ENCODE results near the gene NRDE2.

Gene NRDE2

DNA sequence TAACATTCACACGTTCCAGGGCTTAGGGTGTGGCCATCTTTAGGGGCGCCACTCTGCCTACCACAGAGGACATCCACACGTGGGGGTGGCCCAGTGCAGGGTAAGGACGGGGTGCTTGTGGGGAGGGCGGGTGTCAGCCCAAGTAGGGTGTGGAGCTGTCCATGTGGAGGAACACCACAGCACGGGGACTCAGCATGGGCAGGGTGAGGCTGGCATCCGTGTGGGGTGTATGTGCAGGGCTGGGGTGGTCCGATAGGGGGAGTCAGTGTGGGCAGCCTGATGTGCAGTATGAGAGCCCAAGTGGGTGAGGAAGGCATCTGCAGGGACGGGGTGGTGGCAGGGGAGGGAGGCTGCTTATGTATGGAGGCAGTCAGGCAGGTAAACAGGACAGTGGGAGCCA lies 57.7 kb downstream of the NRDE2 start:
- no peak overlapping the region for H3K9ac ChIP-seq
- H3K4me2 ChIP-seq = no peak overlapping the region
- H3K79me2 ChIP-seq (ENCODE audit: insufficient read depth, low read depth) = no peaks in the 10 kb centered on the region
- TF ChIP-seq, protein P1, sequence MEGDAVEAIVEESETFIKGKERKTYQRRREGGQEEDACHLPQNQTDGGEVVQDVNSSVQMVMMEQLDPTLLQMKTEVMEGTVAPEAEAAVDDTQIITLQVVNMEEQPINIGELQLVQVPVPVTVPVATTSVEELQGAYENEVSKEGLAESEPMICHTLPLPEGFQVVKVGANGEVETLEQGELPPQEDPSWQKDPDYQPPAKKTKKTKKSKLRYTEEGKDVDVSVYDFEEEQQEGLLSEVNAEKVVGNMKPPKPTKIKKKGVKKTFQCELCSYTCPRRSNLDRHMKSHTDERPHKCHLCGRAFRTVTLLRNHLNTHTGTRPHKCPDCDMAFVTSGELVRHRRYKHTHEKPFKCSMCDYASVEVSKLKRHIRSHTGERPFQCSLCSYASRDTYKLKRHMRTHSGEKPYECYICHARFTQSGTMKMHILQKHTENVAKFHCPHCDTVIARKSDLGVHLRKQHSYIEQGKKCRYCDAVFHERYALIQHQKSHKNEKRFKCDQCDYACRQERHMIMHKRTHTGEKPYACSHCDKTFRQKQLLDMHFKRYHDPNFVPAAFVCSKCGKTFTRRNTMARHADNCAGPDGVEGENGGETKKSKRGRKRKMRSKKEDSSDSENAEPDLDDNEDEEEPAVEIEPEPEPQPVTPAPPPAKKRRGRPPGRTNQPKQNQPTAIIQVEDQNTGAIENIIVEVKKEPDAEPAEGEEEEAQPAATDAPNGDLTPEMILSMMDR (conservative IDR thresholded peaks at IDR 0.05; ENCODE audit: low read depth, low read length) = no peak
- H2AFZ ChIP-seq (ENCODE audit: low read depth) = no peak overlapping the region
- H4K20me1 ChIP-seq (ENCODE audit: insufficient read depth) = no peaks in the 10 kb centered on the region
- H3K27me3 ChIP-seq (ENCODE audit: insufficient read depth, low read depth) = no peaks in the 10 kb centered on the region
- H3K4me3 ChIP-seq (IDR thresholded peaks at IDR 0.05; ENCODE audit: insufficient read depth, low read depth, low read length) = no peak overlapping the region
- no peak overlapping the region for H3K27ac ChIP-seq
- H3K4me1 ChIP-seq (ENCODE audit: low read depth, poor library complexity, severe bottlenecking) = no peaks in the 10 kb centered on the region
- no peaks in the 10 kb centered on the region; the same call in 1 of the 2 replicates for H3K36me3 ChIP-seq (ENCODE audit: insufficient read depth)

DNA sequence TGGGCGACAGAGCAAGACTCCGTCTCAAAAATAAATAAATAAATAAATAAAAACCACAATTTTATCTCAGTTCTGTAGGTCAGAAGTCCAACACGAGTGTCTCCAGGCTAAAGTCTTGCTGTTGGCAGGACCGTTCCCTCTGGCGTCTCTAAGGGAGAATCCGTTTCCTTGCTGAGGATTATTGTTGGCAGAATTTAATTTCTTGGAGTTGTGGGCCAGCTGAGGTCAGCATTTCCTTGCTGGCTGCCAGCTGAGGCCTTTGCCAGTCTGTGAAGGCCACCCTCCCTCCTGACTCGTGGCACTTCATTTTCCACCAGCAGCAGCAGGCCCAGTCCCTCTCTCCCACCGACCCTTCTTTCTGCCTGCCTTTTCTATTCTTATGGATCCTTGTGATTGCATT lies 58.2 kb downstream of the NRDE2 start:
- H3K27me3 ChIP-seq (ENCODE audit: insufficient read depth, low read depth) = no peaks in the 10 kb centered on the region
- H4K20me1 ChIP-seq (ENCODE audit: insufficient read depth) = no peaks in the 10 kb centered on the region
- no peaks in the 10 kb centered on the region; the same call in 1 of the 2 replicates for H3K36me3 ChIP-seq (ENCODE audit: insufficient read depth)
- no peak overlapping the region for H3K9ac ChIP-seq
- no peak overlapping the region for H3K4me3 ChIP-seq (IDR thresholded peaks at IDR 0.05; ENCODE audit: insufficient read depth, low read depth, low read length)
- H3K4me1 ChIP-seq (ENCODE audit: low read depth, poor library complexity, severe bottlenecking) = no peaks in the 10 kb centered on the region
- no peaks in the 10 kb centered on the region for H3K79me2 ChIP-seq (ENCODE audit: insufficient read depth, low read depth)
- TF ChIP-seq, protein P1 (conservative IDR thresholded peaks at IDR 0.05; ENCODE audit: low read depth, low read length) = no peak
- no peak overlapping the region for H2AFZ ChIP-seq (ENCODE audit: low read depth)
- H3K4me2 ChIP-seq = no peak overlapping the region
- H3K27ac ChIP-seq = no peak overlapping the region

DNA sequence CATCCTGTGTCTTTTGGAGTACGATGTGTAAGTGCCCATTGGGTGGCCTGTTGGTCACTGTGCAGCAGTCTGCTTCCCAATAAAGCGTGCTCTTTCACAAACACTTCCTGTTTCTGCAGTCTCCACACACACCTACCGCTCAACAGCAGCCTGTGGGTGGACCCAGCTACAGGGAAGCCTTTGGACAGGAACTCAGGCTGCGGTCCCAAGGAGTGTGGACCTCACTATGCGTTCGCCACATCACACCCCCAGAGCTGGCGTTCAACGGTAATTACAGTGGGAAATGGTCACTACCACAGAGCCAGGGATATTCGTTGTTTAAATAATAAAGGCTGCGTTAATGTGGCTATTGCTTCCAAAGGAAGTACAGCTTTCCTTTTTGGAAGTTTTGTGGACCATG lies 59.2 kb downstream of the NRDE2 start:
- Histone ChIP-seq H3K36me3 (ENCODE audit: insufficient read depth) (no peaks in the 10 kb centered on the region; the same call in 1 of the 2 replicates), H3K4me3 (IDR thresholded peaks at IDR 0.05; ENCODE audit: insufficient read depth, low read depth, low read length) (no peak overlapping the region), H3K4me2 (no peak overlapping the region), H3K27ac (no peak overlapping the region), H3K9ac (no peak overlapping the region), H4K20me1 (ENCODE audit: insufficient read depth) (no peaks in the 10 kb centered on the region), H3K4me1 (ENCODE audit: low read depth, poor library complexity, severe bottlenecking) (no peaks in the 10 kb centered on the region), H2AFZ (ENCODE audit: low read depth) (no peak overlapping the region), H3K79me2 (ENCODE audit: insufficient read depth, low read depth) (no peaks in the 10 kb centered on the region), H3K27me3 (ENCODE audit: insufficient read depth, low read depth) (no peaks in the 10 kb centered on the region)
- TF ChIP-seq, protein P1 (conservative IDR thresholded peaks at IDR 0.05; ENCODE audit: low read depth, low read length) = no peak

DNA sequence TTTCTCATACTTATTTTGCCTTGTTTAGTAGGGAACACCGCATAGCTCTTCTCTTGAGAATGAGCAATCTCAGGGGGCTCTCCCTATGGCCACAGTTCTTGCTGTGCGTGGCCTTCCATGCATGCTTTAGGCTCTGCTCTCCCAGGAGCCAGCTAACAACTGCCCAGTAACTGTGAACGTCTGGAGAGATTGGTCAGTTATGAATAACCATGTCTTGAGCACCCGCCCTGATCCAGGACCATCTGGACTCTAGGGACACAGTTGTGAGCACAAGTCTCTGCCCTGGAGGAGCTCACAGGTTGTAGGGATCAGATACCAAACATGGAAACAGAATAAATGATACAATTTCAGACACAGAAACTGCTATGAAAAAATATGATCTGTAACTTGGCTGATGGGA lies 63.3 kb downstream of the NRDE2 start:
- TF ChIP-seq, protein P1 (conservative IDR thresholded peaks at IDR 0.05; ENCODE audit: low read depth, low read length) = no peak
- H3K27ac ChIP-seq = no peak overlapping the region
- H3K36me3 ChIP-seq (ENCODE audit: insufficient read depth) = no peaks in the 10 kb centered on the region; the same call in 1 of the 2 replicates
- no peaks in the 10 kb centered on the region for H3K79me2 ChIP-seq (ENCODE audit: insufficient read depth, low read depth)
- no peak overlapping the region for H3K9ac ChIP-seq
- no peak overlapping the region for H3K4me3 ChIP-seq (IDR thresholded peaks at IDR 0.05; ENCODE audit: insufficient read depth, low read depth, low read length)
- peaks cover 17% of the 10 kb centered on the region for H3K4me1 ChIP-seq (ENCODE audit: low read depth, poor library complexity, severe bottlenecking)
- H4K20me1 ChIP-seq (ENCODE audit: insufficient read depth) = no peaks in the 10 kb centered on the region
- H3K27me3 ChIP-seq (ENCODE audit: insufficient read depth, low read depth) = no peaks in the 10 kb centered on the region
- no peak overlapping the region for H2AFZ ChIP-seq (ENCODE audit: low read depth)
- no peak overlapping the region for H3K4me2 ChIP-seq

Measured in KMS-11 (cell line).